ENCODE measurements around the gene SHANK1. TPM values are rescaled to one million over a fixed set of nuclear protein-coding genes. Genes with fewer than 3 reads are reported as not detected.
"Not testable (repeated sequence)": the region's sequence is repeated elsewhere in the genome, so short reads cannot be mapped to it uniquely, and the experiment has no call there.

The SHANK1 gene
- total RNA-seq, result not detected

DNA sequence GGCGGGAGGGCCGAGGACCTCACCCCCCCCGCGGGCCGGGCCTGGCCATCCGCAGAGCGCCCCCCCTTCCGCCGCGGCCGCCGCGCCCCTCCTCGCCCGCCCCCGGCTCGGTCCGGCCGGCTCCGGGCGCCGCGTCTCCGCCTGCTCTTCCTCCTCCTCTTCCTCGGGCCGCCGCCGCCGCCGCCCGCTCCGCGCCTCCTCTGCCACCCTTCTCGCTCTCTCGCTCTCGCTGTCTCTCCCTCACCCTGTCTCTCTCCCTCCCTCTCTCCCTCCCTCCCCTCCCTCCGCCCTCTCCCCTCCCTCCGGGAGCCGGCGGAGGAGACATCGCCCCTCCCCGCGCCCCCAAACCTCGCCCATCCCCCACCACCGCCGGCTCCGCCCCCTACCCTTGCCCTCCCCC, at the start of gene SHANK1:
Gene SHANK1 (minus strand): TSS at position 237 of the 400 bp plus-strand sequence. CDS start 2,883 bp downstream, outside the sequence.
- H3K27me3 Mint-ChIP-seq, result peaks cover 36 to 48% of the 10 kb centered on the region in 2 donors
- H3K4me1 Mint-ChIP-seq (ENCODE audit: low read depth in 2 of 2), result peaks cover 6 to 33% of the 10 kb centered on the region in 2 donors
- no peak for DNase-seq (ENCODE audit: low spot score)
- no peaks in the 10 kb centered on the region for H3K36me3 Mint-ChIP-seq
- H3K4me3 Mint-ChIP-seq, result peak within 1 kb of the TSS; percentile 15
- H3K9me3 Mint-ChIP-seq, result no peaks in the 10 kb centered on the region
- peak within 1 kb of the TSS in 1 of 2 donors; percentile 21 for H3K27ac Mint-ChIP-seq
- ATAC-seq, result no peak

GRCh38 chr19:50768277-50768676, 48.7 kb upstream of the SHANK1 start:
- no peaks in the 10 kb centered on the region for H3K9me3 Mint-ChIP-seq
- no peak for DNase-seq (ENCODE audit: low spot score)
- no peak for ATAC-seq
- H3K36me3 Mint-ChIP-seq, result no peaks in the 10 kb centered on the region
- H3K27me3 Mint-ChIP-seq, result peaks cover 5 to 15% of the 10 kb centered on the region in 2 donors
- H3K4me1 Mint-ChIP-seq (ENCODE audit: low read depth in 2 of 2), result no peaks in the 10 kb centered on the region
- no peak overlapping the region for H3K27ac Mint-ChIP-seq
- no peak overlapping the region for H3K4me3 Mint-ChIP-seq

DNA sequence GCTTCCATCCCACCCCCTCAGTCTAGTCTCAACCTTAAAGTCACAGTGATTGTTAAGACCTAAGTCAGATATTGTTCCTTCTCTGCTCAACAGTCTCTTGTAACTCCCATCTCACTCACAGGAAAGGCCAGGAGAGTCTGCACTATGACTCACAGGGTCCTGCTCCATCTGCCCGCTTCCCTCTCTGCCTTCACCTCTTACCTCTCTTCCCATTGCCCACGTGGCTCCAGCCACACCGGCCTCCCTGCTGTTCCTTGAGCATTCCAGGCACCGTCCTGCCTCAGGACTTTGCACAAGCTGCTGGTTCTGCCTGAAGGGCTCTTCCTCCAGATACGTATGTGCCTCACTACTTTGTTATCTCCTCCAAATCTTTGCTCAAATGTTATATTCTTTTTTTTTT, 47.7 kb upstream of the SHANK1 start:
- not testable (repeated sequence) for H3K9me3 Mint-ChIP-seq, ATAC-seq
- peaks cover 5 to 15% of the 10 kb centered on the region in 2 donors for H3K27me3 Mint-ChIP-seq

GRCh38 chr19:50766746-50767145, 47.1 kb upstream of the SHANK1 start:
- peak in 1 of 2 donors; percentile 33 for ATAC-seq
- H3K4me3 Mint-ChIP-seq; H3K27ac Mint-ChIP-seq; H3K4me1 Mint-ChIP-seq (ENCODE audit: low read depth in 2 of 2); H3K9me3 Mint-ChIP-seq; H3K36me3 Mint-ChIP-seq; DNase-seq (ENCODE audit: low spot score): not testable (repeated sequence)
- peaks cover 5 to 15% of the 10 kb centered on the region in 2 donors for H3K27me3 Mint-ChIP-seq

More for the DNA sequence above, 47.7 kb upstream of the SHANK1 start:
- H3K27ac Mint-ChIP-seq; H3K36me3 Mint-ChIP-seq; H3K4me1 Mint-ChIP-seq (ENCODE audit: low read depth in 2 of 2); DNase-seq (ENCODE audit: low spot score); H3K4me3 Mint-ChIP-seq: not testable (repeated sequence)

DNA sequence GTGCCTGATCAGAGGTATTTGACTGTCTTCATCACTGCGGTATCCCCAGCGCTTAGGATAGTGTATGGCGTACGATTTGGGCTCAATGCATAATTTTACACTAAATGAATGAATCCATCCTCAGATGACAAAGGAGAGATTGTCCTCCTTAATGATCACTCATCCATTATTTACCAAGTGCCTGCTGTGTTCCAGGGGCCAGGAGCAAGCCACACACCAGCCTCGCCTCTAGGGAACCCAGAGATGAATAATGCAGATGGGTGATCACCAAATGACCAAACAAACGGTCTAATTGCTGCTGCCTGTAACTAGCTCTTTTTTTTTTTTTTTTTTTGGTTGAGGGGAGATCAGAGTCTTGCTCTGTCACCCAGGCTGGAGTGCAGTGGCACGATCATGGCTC, 44.8 kb upstream of the SHANK1 start:
- Mint-ChIP-seq H3K27me3 (peaks cover 0 to 10% of the 10 kb centered on the region in 2 donors), H3K9me3 (no peaks in the 10 kb centered on the region), H3K27ac (no peak overlapping the region), H3K36me3 (no peaks in the 10 kb centered on the region), H3K4me1 (ENCODE audit: low read depth in 2 of 2) (no peaks in the 10 kb centered on the region), H3K4me3 (no peak overlapping the region)
- DNase-seq (ENCODE audit: low spot score) (no peak), ATAC-seq (no peak)

GRCh38 chr19:50763521-50763920, 43.9 kb upstream of the SHANK1 start:
- not testable (repeated sequence) for H3K9me3 Mint-ChIP-seq; H3K4me1 Mint-ChIP-seq (ENCODE audit: low read depth in 2 of 2); DNase-seq (ENCODE audit: low spot score); H3K36me3 Mint-ChIP-seq; H3K4me3 Mint-ChIP-seq; ATAC-seq; H3K27ac Mint-ChIP-seq
- peaks cover 0 to 10% of the 10 kb centered on the region in 2 donors for H3K27me3 Mint-ChIP-seq

GRCh38 chr19:50761501-50761900, 41.9 kb upstream of the SHANK1 start:
- H3K4me3 Mint-ChIP-seq; DNase-seq (ENCODE audit: low spot score); H3K4me1 Mint-ChIP-seq (ENCODE audit: low read depth in 2 of 2); H3K9me3 Mint-ChIP-seq; H3K36me3 Mint-ChIP-seq; H3K27me3 Mint-ChIP-seq; H3K27ac Mint-ChIP-seq; ATAC-seq: not testable (repeated sequence)

DNA sequence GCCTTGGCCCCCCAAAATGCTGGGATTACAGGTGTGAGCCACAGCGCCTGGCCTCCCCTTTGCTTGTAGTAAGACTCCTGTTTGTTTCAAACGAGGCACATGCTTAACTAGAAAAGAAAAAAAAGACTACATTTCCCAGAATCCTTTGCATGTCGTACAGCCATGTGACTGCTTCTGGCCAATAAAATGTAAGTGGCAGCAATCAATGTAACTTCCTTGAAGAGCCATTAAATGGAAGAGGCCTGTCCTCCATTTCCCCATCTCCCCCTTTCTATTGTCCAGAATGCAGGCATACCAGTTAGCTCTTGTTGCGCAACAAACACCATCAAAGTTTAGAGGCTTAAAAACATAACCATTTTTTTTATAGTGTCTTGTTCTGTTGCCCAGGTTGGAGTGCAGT, 40.3 kb upstream of the SHANK1 start:
- Mint-ChIP-seq H3K36me3 (no peaks in the 10 kb centered on the region), H3K27me3 (peaks cover 5 to 10% of the 10 kb centered on the region in 2 donors), H3K27ac (no peak overlapping the region), H3K9me3 (no peaks in the 10 kb centered on the region), H3K4me3 (no peak overlapping the region), H3K4me1 (ENCODE audit: low read depth in 2 of 2) (no peaks in the 10 kb centered on the region)
- DNase-seq (ENCODE audit: low spot score) (no peak), ATAC-seq (no peak)

DNA sequence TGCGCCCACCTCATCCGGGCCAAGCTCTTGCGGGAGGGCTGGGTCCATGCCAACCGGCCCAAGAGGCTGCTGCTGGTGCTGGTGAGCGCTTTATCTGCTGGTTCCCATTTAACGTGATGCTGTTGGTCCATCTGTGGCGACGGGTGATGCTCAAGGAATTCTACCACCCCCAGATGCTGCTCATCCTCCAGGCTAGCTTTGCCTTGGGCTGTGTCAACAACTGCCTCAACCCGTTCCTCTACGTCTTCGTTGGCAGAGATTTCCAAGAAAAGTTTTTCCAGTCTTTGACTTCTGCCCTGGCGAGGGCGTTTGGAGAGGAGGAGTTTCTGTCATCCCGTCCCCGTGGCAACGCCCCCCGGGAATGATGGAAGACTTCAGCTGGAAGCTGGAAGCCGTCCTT, 39.5 kb upstream of the SHANK1 start:
- not testable (repeated sequence) for DNase-seq (ENCODE audit: low spot score); ATAC-seq; H3K4me3 Mint-ChIP-seq; H3K36me3 Mint-ChIP-seq; H3K27ac Mint-ChIP-seq; H3K4me1 Mint-ChIP-seq (ENCODE audit: low read depth in 2 of 2); H3K9me3 Mint-ChIP-seq
- peaks cover 4 to 11% of the 10 kb centered on the region in 2 donors for H3K27me3 Mint-ChIP-seq

- not testable (repeated sequence) for H3K4me1 Mint-ChIP-seq (ENCODE audit: low read depth in 2 of 2); H3K9me3 Mint-ChIP-seq; H3K27ac Mint-ChIP-seq; H3K36me3 Mint-ChIP-seq; DNase-seq (ENCODE audit: low spot score); H3K4me3 Mint-ChIP-seq; ATAC-seq
- peaks cover 4 to 17% of the 10 kb centered on the region in 2 donors for H3K27me3 Mint-ChIP-seq
Observed at GRCh38 chr19:50757624-50758023, 38.0 kb upstream of the SHANK1 start.

GRCh38 chr19:50756244-50756643, 36.6 kb upstream of the SHANK1 start:
- H3K36me3 Mint-ChIP-seq; H3K4me1 Mint-ChIP-seq (ENCODE audit: low read depth in 2 of 2); DNase-seq (ENCODE audit: low spot score); H3K9me3 Mint-ChIP-seq; ATAC-seq; H3K27ac Mint-ChIP-seq; H3K4me3 Mint-ChIP-seq: not testable (repeated sequence)
- H3K27me3 Mint-ChIP-seq, result peaks cover 4 to 17% of the 10 kb centered on the region in 2 donors

- no peak for ATAC-seq
- no peak overlapping the region for H3K4me3 Mint-ChIP-seq
- H3K36me3 Mint-ChIP-seq, result no peaks in the 10 kb centered on the region
- H3K4me1 Mint-ChIP-seq (ENCODE audit: low read depth in 2 of 2), result no peaks in the 10 kb centered on the region
- H3K27ac Mint-ChIP-seq, result no peak overlapping the region
- H3K27me3 Mint-ChIP-seq, result peaks cover 4 to 17% of the 10 kb centered on the region in 2 donors
- no peaks in the 10 kb centered on the region for H3K9me3 Mint-ChIP-seq
- DNase-seq (ENCODE audit: low spot score), result no peak
Observed at GRCh38 chr19:50753879-50754278, 34.3 kb upstream of the SHANK1 start.

GRCh38 chr19:50750010-50750409, 30.4 kb upstream of the SHANK1 start:
- Mint-ChIP-seq H3K9me3 (no peaks in the 10 kb centered on the region), H3K27me3 (peaks cover 0 to 7% of the 10 kb centered on the region in 2 donors), H3K36me3 (no peaks in the 10 kb centered on the region), H3K4me3 (no peak overlapping the region), H3K27ac (no peak overlapping the region), H3K4me1 (ENCODE audit: low read depth in 2 of 2) (no peaks in the 10 kb centered on the region)
- ATAC-seq (no peak), DNase-seq (ENCODE audit: low spot score) (no peak)

- no peaks in the 10 kb centered on the region for H3K4me1 Mint-ChIP-seq (ENCODE audit: low read depth in 2 of 2)
- no peaks in the 10 kb centered on the region for H3K36me3 Mint-ChIP-seq
- no peak overlapping the region for H3K4me3 Mint-ChIP-seq
- H3K27ac Mint-ChIP-seq, result no peak overlapping the region
- ATAC-seq (no peak), DNase-seq (ENCODE audit: low spot score) (no peak)
- no peaks in the 10 kb centered on the region for H3K9me3 Mint-ChIP-seq
- peaks cover 0 to 7% of the 10 kb centered on the region in 2 donors for H3K27me3 Mint-ChIP-seq
Observed at GRCh38 chr19:50749490-50749889, 29.9 kb upstream of the SHANK1 start.

DNA sequence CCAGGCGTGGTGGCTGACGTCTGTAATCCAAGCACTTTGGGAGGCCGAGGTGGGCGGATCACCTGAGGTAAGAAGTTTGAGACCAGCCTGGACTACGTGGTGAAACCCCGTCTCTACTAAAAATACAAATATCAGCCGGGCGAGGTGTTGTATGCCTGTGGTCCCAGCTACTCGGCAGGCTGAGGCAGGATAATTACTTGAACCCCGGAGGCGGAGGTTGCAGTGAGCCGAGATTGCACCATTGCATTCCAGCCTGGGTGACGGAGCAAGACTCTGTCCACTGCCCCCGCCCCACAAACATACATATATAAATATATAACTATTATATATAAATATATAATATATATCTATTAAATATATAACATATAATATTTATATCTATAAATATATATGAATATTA, 27.5 kb upstream of the SHANK1 start:
- ATAC-seq; H3K4me3 Mint-ChIP-seq; H3K36me3 Mint-ChIP-seq; H3K4me1 Mint-ChIP-seq (ENCODE audit: low read depth in 2 of 2); H3K27me3 Mint-ChIP-seq; H3K9me3 Mint-ChIP-seq; H3K27ac Mint-ChIP-seq; DNase-seq (ENCODE audit: low spot score): not testable (repeated sequence)

All from natural killer cell treated with Interleukin-12 subunit alpha and Interleukin-12 subunit beta and Interleukin-15 and Interleukin-18, amount 100 ng/mL, for 72 hours (primary cell).